GM12864 (cell line): ENCODE results near the gene MARCHF7.
"Not testable (repeated sequence)": the region's sequence is repeated elsewhere in the genome, so short reads cannot be mapped to it uniquely, and the experiment has no call there.

ENCODE experiments used
- DNase-seq: peaks from one replicate; pipeline ENCODE4 v3.0.0-alpha.2; 2011; ENCODE audit warnings: low read depth
- H3K4me3 ChIP-seq: 2 replicates; pipeline ENCODE4 v1.5.1; 2011; ENCODE audit warnings: mild to moderate bottlenecking, low read depth, low read length, control low read depth
- CTCF ChIP-seq: IDR thresholded peaks from 2 replicates; pipeline ENCODE4 v1.5.1; 2011; ENCODE audit warnings: low read depth, mild to moderate bottlenecking, moderate library complexity, low read length, control low read depth, inconsistent platforms; ENCODE audit errors: missing control alignments

MARCHF7 gene

GRCh38 chr2:159711562-159712142, 654 bp upstream of the MARCHF7 start:
- TF ChIP-seq CTCF: no peak
- no peak for DNase-seq
- peak overlapping the region; percentile 100 for H3K4me3 ChIP-seq

- TF ChIP-seq CTCF: no peak
- DNase-seq: no peak
- H3K4me3 ChIP-seq: peak overlapping the region; percentile 100
Measured at GRCh38 chr2:159712929-159713420, 669 bp downstream of the MARCHF7 start.

- no peak for TF ChIP-seq CTCF
- H3K4me3 ChIP-seq: peak overlapping the region; percentile 100
- DNase-seq: no peak
Measured at GRCh38 chr2:159713631-159714246, 1.4 kb downstream of the MARCHF7 start.

- DNase-seq: no peak
Measured at GRCh38 chr2:159714247-159714930, 2.1 kb downstream of the MARCHF7 start.

GRCh38 chr2:159715451-159715850, 3.1 kb downstream of the MARCHF7 start:
- TF ChIP-seq CTCF: no peak
- H3K4me3 ChIP-seq: no peak overlapping the region
- no peak for DNase-seq

More at GRCh38 chr2:159714247-159714930, 2.1 kb downstream of the MARCHF7 start:
- peak overlapping the region; percentile 100; the same call in 1 of the 2 replicates for H3K4me3 ChIP-seq
- TF ChIP-seq CTCF: no peak

GRCh38 chr2:159716409-159716808, 4.1 kb downstream of the MARCHF7 start:
- H3K4me3 ChIP-seq: not testable (repeated sequence)

GRCh38 chr2:159716857-159717256, 4.6 kb downstream of the MARCHF7 start:
- DNase-seq: no peak
- TF ChIP-seq CTCF: no peak
- H3K4me3 ChIP-seq: no peak overlapping the region

More at GRCh38 chr2:159716409-159716808, 4.1 kb downstream of the MARCHF7 start:
- not testable (repeated sequence) for DNase-seq
